ENCODE data around the gene ARHGAP15. TPM values are rescaled to one million over a fixed set of nuclear protein-coding genes. Genes with fewer than 3 reads are reported as not detected.

Gene ARHGAP15
- total RNA-seq, 1 experiment from 2014 or later: not detected

- no peak for DNase-seq (ENCODE audit: low read depth)
Measured at GRCh38 chr2:143805666-143806065, 676.4 kb downstream of the ARHGAP15 start.

GRCh38 chr2:143807192-143807591 lies 678.0 kb downstream of the ARHGAP15 start:
- no peak for DNase-seq (ENCODE audit: low read depth)

GRCh38 chr2:143807671-143808070 lies 678.5 kb downstream of the ARHGAP15 start:
- no peak for DNase-seq (ENCODE audit: low read depth)

DNA sequence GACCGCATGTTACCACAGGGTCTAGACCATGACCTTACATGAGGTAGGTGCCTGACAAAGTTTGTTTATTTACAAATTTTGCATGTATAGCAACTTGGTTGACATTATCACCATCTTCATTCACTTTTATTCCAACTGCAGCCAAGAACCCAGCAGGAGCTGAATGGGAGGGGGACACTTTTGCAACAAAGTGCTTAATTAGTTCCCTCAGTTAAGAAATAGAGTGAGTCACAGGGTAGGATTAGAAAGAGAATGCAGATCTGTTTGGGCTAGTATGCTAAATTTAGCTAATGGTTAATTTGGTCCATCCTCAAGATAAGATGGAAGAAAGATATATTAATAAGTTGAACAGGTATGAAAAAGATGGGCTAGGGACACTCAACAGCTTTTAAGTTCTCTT lies 678.9 kb downstream of the ARHGAP15 start:
- no peak for DNase-seq (ENCODE audit: low read depth)

GRCh38 chr2:143815082-143815481 lies 685.9 kb downstream of the ARHGAP15 start:
- no peak for DNase-seq (ENCODE audit: low read depth)

GRCh38 chr2:143816916-143817315 lies 687.7 kb downstream of the ARHGAP15 start:
- no peak for DNase-seq (ENCODE audit: low read depth)

Small RNAs within 50 kb of the gene (small RNA-seq; reads per million reads assigned to genes)
- not detected for gene MTND4LP12
